ENCODE results near the gene RET. TPM values are rescaled to one million over a fixed set of nuclear protein-coding genes. Genes with fewer than 3 reads are reported as not detected.
A peak's percentile ranks its signal among the peaks of the same experiment; 100 is the strongest.

RET gene
- total RNA-seq, 1 donor from 2014 or later, result 0.59 TPM

DNA sequence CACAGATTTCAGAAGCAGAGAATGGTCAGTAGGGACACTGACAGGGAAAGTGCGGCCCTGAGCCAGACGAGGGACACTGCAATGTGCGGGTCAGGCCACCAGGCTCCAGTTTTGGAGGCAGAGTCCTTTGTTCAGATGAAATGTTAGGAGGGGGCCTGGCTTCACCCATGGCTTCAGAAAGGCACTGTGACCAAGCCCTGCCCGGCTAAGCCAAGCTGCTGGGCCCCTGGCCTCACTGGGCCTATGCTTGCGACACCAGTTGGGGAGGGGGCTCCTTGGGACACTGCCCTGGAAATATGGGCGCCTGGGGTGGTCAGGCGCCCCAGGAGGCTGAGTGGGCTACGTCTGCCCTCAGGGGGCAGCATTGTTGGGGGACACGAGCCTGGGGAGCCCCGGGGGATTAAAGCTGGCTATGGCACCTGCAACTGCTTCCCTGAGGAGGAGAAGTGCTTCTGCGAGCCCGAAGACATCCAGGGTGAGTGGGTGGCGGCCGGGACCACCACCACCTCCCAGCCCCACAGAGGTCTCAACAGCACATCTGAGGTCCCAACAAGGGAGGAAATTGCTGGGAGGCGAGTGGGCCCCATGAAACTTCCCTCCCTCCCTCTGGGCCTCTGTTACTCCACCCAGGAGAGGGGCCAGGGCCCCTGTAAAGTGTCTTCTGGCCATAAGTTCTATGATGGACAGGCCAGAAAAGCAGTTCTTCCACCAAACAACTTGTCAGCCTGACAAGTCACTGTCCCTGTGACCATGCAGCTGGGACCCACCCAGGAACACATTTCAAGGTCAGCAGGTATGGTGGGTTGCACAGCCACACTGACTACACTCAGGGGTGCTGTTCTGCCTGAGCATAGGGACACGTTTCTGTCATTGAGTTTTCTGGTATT lies 36.6 kb downstream of the RET start:
- Mint-ChIP-seq H3K36me3 (ENCODE audit: low read depth) (no peaks in the 10 kb centered on the region), H3K4me3 (ENCODE audit: low read depth) (no peak overlapping the region), H3K27ac (no peak overlapping the region), H3K9me3 (no peaks in the 10 kb centered on the region), H3K4me1 (ENCODE audit: low read depth) (peaks cover 1% of the 10 kb centered on the region), H3K27me3 (ENCODE audit: low read depth) (no peaks in the 10 kb centered on the region)
- DNase-seq (ENCODE audit: low spot score), result no peak
- intact Hi-C loops (cut with micrococcal nuclease), result no loop called here

DNA sequence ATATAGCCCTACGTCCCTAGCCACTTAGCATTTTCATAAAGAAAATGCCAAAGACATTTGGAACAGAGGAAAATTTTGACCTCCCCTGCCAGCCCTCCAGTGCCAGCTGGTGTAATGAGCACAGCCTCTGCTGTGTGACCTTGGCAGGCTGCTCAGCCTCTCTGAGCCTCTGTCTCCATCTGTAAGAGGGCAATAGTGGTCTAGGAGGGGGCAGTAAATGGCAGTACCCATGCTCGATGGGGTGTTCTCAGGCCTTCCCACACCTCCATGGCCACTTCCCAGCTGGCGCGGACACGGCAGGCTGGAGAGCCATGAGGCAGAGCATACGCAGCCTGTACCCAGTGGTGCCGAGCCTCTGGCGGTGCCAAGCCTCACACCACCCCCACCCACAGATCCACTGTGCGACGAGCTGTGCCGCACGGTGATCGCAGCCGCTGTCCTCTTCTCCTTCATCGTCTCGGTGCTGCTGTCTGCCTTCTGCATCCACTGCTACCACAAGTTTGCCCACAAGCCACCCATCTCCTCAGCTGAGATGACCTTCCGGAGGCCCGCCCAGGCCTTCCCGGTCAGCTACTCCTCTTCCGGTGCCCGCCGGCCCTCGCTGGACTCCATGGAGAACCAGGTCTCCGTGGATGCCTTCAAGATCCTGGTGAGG lies 37.3 kb downstream of the RET start:
- Mint-ChIP-seq H3K9me3 (no peaks in the 10 kb centered on the region), H3K27ac (no peak overlapping the region), H3K4me1 (ENCODE audit: low read depth) (peaks cover 4% of the 10 kb centered on the region), H3K27me3 (ENCODE audit: low read depth) (no peaks in the 10 kb centered on the region), H3K36me3 (ENCODE audit: low read depth) (no peaks in the 10 kb centered on the region), H3K4me3 (ENCODE audit: low read depth) (no peak overlapping the region)
- intact Hi-C loops (cut with micrococcal nuclease), result no loop called here
- DNase-seq (ENCODE audit: low spot score), result no peak

DNA sequence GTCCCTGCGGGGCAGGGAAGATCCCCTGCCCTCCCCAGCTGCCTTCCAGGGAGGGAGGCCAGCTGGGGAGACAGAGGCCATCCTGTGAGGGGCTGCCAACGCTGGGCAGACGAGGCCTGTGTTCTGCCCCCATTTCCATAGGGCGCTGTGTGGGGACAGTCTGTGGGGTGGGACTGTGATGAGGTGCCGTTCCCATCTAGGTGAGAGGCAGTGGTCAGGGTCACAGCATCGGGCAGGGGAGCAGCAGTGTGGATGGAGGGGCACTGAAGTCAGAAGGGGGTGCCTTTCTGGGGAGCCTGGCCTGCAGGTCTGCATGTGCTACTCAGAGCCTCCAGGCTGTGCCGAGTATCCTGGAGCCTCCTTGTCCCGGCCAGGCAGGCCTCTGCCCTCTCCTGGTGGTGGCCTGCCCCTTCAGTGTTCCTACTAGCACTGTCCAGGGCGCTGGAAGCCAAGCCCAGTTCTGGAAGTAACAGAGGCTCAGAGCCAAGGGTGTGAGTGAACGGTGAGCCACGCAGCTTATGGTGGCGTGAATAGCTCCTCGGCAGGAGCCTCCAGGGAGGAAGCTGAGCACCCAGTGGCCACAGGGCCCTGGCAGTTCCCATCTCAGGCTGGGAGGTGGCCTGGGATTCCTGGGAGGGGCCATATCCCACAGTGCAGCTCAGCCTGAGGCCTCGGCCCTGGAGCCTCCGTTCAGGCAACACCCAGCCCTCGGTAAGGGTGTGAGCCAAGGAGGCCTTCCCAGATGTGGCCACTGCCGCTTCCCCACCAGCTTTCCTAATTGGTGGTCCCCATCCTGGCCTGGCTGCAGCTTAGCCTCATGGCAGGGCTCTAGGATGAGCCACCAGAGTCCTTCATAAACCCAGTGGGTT lies 38.1 kb downstream of the RET start:
- no peaks in the 10 kb centered on the region for H3K9me3 Mint-ChIP-seq
- DNase-seq (ENCODE audit: low spot score), result no peak

DNA sequence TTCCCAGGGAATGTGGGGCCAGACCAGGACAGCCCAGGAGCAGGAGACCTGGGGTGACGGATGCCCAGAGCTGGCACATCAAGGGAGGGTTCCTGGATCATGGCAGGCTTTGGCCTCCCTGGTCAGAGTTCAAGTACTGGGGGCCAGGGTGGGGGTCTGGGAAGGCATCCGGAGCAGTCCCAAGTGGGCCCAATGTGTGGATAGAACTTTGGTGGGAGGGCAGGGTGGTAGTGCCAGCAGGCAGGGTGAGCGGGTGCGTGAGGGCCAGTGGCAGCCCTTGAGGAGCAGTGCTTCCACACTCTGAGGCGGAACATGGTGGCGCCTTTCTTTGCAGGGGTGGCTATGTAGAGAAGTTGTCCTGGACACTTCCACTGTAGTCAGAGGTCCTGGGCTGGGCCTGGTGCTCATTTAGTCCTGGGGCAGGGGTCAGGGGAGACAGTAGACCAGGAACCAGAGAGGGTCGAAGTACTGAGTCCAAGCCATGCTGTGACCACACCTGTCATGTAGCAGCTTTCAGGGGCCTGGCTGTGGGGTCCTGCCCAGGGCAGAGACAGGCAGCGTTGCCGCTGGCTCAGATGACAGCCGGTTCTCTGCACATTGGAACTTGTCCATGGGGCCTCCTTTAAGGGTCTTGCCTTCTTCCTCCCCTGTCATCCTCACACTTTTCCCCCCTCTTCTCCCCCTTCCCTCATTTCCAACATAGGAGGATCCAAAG lies 39.2 kb downstream of the RET start:
- intact Hi-C loops (cut with micrococcal nuclease), result no loop called here
- Mint-ChIP-seq H3K27me3 (ENCODE audit: low read depth) (no peaks in the 10 kb centered on the region), H3K9me3 (no peaks in the 10 kb centered on the region), H3K4me3 (ENCODE audit: low read depth) (no peak overlapping the region), H3K36me3 (ENCODE audit: low read depth) (no peaks in the 10 kb centered on the region), H3K4me1 (ENCODE audit: low read depth) (peaks cover 13% of the 10 kb centered on the region), H3K27ac (no peak overlapping the region)
- no peak for DNase-seq (ENCODE audit: low spot score)

More for the DNA sequence above, 38.1 kb downstream of the RET start:
- H3K4me1 Mint-ChIP-seq (ENCODE audit: low read depth), result peaks cover 5% of the 10 kb centered on the region
- no peaks in the 10 kb centered on the region for H3K27me3 Mint-ChIP-seq (ENCODE audit: low read depth)
- H3K36me3 Mint-ChIP-seq (ENCODE audit: low read depth), result no peaks in the 10 kb centered on the region
- intact Hi-C loops (cut with micrococcal nuclease), result no loop called here
- H3K4me3 Mint-ChIP-seq (ENCODE audit: low read depth), result no peak overlapping the region
- no peak overlapping the region for H3K27ac Mint-ChIP-seq

DNA sequence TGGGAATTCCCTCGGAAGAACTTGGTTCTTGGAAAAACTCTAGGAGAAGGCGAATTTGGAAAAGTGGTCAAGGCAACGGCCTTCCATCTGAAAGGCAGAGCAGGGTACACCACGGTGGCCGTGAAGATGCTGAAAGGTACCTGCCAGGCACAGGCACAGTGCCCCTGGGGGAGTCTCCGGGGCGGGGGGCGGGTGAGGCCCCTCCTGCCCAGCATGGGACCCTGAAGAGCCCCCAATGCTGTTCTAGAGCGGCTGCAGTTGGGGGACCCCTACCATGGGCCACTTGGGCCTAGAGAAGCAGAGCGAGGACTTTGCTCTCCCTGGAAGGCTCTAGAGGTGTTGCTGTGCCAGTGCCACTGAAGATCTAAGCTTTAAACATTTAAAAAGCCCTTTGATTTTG lies 39.7 kb downstream of the RET start:
- intact Hi-C loops (cut with micrococcal nuclease), result no loop called here

DNA sequence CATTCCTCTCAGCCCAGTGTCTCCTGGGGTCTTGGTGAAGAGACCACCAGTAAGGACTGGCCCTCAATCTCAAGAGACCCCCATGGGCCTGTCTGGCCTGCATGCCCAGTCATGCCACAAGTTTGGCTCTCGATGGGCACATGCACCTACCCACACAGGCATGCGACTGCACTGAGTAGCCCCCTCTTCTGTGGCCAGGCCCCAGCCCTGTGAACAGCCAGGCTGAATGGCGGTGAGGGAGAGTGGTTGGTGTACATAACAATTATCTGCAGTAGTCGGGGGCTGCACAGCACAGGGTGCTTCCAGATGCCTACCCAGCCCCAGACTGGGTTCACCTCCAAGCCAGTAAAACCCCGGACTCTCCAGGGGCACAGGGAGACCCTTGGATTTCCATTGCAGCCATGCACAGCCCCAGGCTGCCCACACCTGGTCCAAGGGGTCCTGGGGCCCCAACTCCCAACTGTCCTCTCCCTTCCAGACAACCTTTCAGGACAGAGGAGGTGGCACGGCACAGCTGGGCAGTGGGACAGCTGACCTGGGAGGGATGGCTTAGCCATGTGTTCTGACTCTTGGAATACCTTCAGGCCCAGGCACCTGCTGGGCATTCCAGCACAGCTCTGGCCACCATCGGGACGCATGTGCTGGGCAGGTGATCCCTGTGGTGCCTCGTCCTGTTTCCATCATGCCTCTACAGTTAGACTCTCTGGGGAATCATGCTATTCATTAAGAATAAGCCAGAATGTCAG lies 40.3 kb downstream of the RET start:
- Mint-ChIP-seq H3K9me3 (no peaks in the 10 kb centered on the region), H3K27me3 (ENCODE audit: low read depth) (no peaks in the 10 kb centered on the region), H3K27ac (no peak overlapping the region), H3K4me3 (ENCODE audit: low read depth) (no peak overlapping the region), H3K36me3 (ENCODE audit: low read depth) (no peaks in the 10 kb centered on the region), H3K4me1 (ENCODE audit: low read depth) (peaks cover 25% of the 10 kb centered on the region)
- intact Hi-C loops (cut with micrococcal nuclease), result no loop called here
- no peak for DNase-seq (ENCODE audit: low spot score)

More for the DNA sequence above, 39.7 kb downstream of the RET start:
- Mint-ChIP-seq H3K4me1 (ENCODE audit: low read depth) (peaks cover 19% of the 10 kb centered on the region), H3K9me3 (no peaks in the 10 kb centered on the region), H3K27me3 (ENCODE audit: low read depth) (no peaks in the 10 kb centered on the region), H3K27ac (no peak overlapping the region), H3K4me3 (ENCODE audit: low read depth) (no peak overlapping the region), H3K36me3 (ENCODE audit: low read depth) (no peaks in the 10 kb centered on the region)
- no peak for DNase-seq (ENCODE audit: low spot score)

DNA sequence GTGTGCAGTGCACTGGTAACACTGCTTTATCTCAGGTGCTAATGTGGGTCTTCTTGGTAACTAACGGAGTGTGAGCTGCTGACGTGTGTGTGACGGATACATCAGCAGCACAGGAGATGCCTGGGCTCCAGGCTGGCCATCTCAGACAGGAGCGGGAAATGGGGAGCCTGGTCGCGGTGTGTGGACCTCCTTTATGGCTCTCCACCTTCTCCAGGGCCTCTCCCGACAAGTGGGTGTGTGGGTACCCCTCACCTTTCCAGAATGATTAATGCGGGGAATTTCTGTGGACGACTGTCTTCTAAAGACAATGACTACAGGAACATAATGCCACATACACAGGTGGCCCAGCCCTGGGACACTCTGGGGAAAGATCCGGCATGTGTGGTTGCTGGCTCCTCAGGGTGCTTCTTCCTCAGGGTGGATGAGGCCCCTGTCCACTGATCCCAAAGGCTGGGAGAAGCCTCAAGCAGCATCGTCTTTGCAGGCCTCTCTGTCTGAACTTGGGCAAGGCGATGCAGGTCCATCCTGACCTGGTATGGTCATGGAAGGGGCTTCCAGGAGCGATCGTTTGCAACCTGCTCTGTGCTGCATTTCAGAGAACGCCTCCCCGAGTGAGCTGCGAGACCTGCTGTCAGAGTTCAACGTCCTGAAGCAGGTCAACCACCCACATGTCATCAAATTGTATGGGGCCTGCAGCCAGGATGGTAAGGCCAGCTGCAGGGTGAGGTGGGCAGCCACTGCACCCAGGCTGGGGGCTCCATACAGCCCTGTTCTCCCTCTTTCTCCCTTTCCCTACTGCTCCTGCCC lies 41.1 kb downstream of the RET start:
- Mint-ChIP-seq H3K4me1 (ENCODE audit: low read depth) (peaks cover 33% of the 10 kb centered on the region), H3K27ac (no peak overlapping the region), H3K36me3 (ENCODE audit: low read depth) (no peaks in the 10 kb centered on the region), H3K9me3 (no peaks in the 10 kb centered on the region), H3K27me3 (ENCODE audit: low read depth) (no peaks in the 10 kb centered on the region), H3K4me3 (ENCODE audit: low read depth) (no peak overlapping the region)
- intact Hi-C loops (cut with micrococcal nuclease), result no loop called here
- DNase-seq (ENCODE audit: low spot score), result no peak

DNA sequence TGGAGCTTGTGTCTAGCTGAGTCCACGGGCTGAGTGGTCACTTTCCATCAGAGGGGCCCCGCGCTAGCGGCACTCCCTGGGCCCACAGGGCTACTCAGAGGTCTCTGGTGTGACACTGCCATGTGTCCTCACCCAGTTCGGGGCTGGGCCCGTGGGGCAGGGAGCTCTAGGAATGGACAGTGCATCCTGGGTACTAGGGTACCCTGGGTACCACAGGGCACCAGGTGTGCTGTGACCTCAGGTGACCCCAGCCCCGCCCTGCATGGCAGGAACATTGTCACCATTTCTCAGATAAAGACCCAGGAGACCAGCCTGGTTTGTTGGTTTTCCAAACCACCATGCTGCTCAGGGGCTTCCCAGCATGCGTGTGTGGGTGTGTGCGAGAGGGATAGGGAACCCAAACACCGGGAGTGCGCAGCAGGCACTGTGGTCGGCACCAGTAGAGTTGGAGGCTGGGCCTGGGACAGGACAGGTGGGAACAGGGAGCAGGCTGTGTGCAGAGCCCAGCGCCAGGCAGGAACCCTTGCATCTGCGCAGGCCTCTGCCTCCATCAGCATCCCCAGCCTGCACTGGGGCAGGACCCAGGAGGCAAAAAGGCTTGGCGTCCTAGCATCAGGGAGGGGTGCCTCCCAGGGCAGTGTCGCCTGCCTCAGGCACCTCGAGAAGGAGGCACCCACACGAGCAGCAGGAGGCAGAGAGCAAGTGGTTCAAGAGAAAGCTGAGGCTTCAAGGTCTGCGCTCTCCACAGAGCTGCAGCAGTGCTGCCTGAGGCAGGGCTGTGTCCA lies 42.0 kb downstream of the RET start:
- no peak for DNase-seq (ENCODE audit: low spot score)
- Mint-ChIP-seq H3K4me3 (ENCODE audit: low read depth) (no peak overlapping the region), H3K27ac (peak overlapping the region; percentile 59), H3K36me3 (ENCODE audit: low read depth) (no peaks in the 10 kb centered on the region), H3K9me3 (no peaks in the 10 kb centered on the region), H3K4me1 (ENCODE audit: low read depth) (peaks cover 33% of the 10 kb centered on the region), H3K27me3 (ENCODE audit: low read depth) (no peaks in the 10 kb centered on the region)
- intact Hi-C loops (cut with micrococcal nuclease), result no loop called here

DNA sequence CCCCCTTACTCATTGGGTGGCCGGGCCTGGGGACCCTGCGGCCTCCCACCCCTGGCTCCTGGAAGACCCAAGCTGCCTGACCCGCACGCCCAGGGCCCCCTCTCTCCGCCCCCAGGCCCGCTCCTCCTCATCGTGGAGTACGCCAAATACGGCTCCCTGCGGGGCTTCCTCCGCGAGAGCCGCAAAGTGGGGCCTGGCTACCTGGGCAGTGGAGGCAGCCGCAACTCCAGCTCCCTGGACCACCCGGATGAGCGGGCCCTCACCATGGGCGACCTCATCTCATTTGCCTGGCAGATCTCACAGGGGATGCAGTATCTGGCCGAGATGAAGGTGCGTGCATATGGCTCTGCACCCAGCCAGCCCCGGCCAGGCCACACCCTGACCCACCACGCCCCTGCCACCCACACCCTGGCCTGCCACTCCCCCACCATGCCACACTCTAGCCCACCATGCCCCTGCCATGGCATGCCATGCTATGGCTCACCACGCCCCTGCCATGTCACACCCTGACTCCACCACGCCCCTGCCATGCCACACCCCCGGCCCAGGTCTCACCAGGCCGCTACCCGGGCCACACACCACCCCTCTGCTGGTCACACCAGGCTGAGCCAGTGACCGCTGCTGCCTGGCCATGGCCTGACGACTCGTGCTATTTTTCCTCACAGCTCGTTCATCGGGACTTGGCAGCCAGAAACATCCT lies 42.7 kb downstream of the RET start:
- Mint-ChIP-seq H3K27ac (peak overlapping the region; percentile 49), H3K36me3 (ENCODE audit: low read depth) (no peaks in the 10 kb centered on the region), H3K9me3 (no peaks in the 10 kb centered on the region), H3K4me1 (ENCODE audit: low read depth) (peaks cover 33% of the 10 kb centered on the region), H3K4me3 (ENCODE audit: low read depth) (no peak overlapping the region), H3K27me3 (ENCODE audit: low read depth) (no peaks in the 10 kb centered on the region)
- intact Hi-C loops (cut with micrococcal nuclease), result loop anchor here (5.0 to 10.0 kb wide), 4 partner anchors 288 to 567 kb away; partner anchors contain the start of genes BMS1 and HNRNPF
- DNase-seq (ENCODE audit: low spot score), result no peak

DNA sequence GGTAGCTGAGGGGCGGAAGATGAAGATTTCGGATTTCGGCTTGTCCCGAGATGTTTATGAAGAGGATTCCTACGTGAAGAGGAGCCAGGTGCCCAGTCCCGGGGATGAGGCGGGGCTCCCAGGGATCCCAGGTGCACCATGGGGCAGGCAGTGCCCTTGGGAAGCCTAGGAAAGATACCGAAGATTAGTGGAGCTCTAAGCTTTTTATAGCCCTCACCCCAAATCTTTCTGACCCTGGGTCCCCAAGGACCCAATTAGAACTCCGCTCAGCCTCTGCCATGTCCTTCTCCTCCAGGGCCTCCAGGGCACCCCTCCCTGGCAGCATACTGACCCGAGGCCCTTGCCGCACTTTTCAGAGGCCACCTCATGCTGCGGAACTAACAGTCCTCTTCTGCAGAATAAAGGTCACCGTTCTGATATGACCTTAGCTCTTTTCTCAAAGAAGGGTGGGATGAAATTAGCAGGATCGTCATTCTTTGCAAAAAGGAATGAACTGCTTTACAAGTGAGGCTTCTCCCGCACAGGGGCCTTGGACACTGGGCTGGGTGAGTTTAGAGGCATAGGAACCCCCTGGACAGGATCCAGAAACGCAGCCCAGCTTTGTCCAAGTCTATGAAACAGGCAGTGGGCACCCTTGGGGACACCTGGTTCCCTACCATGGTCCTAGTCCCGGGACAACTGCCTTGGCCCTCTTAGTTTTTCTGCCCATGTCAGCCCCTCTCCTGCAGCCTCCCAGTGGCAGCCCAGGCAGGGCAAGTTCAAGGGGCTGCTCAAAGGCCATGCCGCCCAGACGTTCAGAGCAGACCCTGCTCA lies 43.5 kb downstream of the RET start:
- H3K27ac Mint-ChIP-seq, result peak overlapping the region; percentile 88
- intact Hi-C loops (cut with micrococcal nuclease), result loop anchor here (5.0 to 10.0 kb wide), 4 partner anchors 287 to 568 kb away; partner anchors contain the start of genes BMS1 and HNRNPF

More for the DNA sequence above, 43.5 kb downstream of the RET start:
- Mint-ChIP-seq H3K4me3 (ENCODE audit: low read depth) (no peak overlapping the region), H3K27me3 (ENCODE audit: low read depth) (no peaks in the 10 kb centered on the region), H3K36me3 (ENCODE audit: low read depth) (no peaks in the 10 kb centered on the region), H3K9me3 (no peaks in the 10 kb centered on the region), H3K4me1 (ENCODE audit: low read depth) (peaks cover 33% of the 10 kb centered on the region)
- no peak for DNase-seq (ENCODE audit: low spot score)

Data from activated T-helper 2 cell treated with anti-CD3 and anti-CD28 coated beads, Interferon-gamma antibody, Interleukin-2, Interleukin-4, amounts not matched to agents 10 μg/mL and 5 μg/mL and 100 μg/mL, durations not matched to agents 14 hours and 24 hours and 36 hours (primary cell).